ENCODE results near the gene P2RX2. TPM values are rescaled to one million over a fixed set of nuclear protein-coding genes. Genes with fewer than 3 reads are reported as not detected.

Gene P2RX2
- total and polyA plus RNA-seq, 4 experiments from 2014 or later: not detected

DNA sequence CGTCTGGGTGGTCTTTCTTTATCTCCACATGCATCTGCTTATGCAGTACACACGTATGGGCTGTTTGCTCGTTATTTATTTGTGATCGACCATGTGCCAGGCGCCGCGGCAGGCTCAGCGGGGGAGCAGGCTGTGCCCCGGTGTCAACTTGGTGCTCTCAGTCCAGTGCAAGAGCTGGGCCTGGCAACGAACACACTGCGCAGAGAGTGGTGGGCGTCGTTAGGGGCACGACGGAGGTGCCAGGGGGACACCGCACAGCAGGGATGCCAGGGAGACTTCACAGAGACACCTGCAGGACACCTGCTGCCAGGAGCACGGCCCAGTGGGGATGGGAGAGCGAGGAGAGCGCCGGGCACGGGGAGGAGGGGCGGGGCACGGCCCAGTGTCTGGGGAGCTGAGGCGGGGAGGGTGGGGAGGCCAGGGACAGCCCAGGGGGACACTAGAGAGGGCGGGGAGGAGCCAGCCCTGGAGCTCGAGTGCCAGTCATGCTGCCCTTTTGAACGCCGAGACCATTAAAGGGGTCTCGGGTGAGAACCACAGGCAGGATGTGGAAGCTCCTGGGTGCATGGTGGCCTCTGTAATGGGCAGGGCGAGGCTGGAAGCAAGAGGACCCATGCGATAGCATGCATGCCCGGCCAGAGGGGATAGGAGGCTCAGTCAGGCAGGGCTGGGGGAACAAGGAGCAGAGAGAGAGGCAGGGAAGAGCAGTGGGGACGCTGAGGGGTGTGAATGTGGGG is 7.5 kb upstream of the P2RX2 start:
- Mint-ChIP-seq H3K27ac (peak overlapping the region in 1 of 7 donors; percentile 52), H3K4me1 (peaks cover 2 to 17% (median 9%) of the 10 kb centered on the region in 4 donors), H3K36me3 (no peaks in the 10 kb centered on the region), H3K27me3 (peaks cover 29 to 41% of the 10 kb centered on the region in 2 donors), H3K9me3 (peaks cover 0 to 5% (median 3%) of the 10 kb centered on the region in 8 donors), H3K4me3 (peak overlapping the region in 1 of 8 donors; percentile 80)
- Histone ChIP-seq H3K4me1 (ENCODE audit: insufficient read depth, low read length) (no peaks in the 10 kb centered on the region), H3K9me3 (ENCODE audit: control insufficient read depth in 1 of 2, low read length in 2 of 2) (no peaks in the 10 kb centered on the region), H3K27ac (ENCODE audit: low read depth, low read length) (no peak overlapping the region), H3K4me3 (ENCODE audit: low read length in 2 of 2) (no peak overlapping the region), H3K27me3 (ENCODE audit: insufficient read depth, low read length) (peaks cover 11% of the 10 kb centered on the region), H3K36me3 (ENCODE audit: insufficient read depth, low read length) (no peaks in the 10 kb centered on the region)
- POLR2A ChIA-PET (ENCODE audit: partially characterized antibody): no interaction called here
- no peak for DNase-seq
- intact Hi-C loops (cut with micrococcal nuclease): no loop called here
- CTCF ChIA-PET (ENCODE audit: partially characterized antibody): no interaction called here

- peaks cover 2 to 17% (median 8%) of the 10 kb centered on the region in 4 donors for H3K4me1 Mint-ChIP-seq
- Histone ChIP-seq H3K27me3 (ENCODE audit: insufficient read depth, low read length) (peaks cover 12% of the 10 kb centered on the region), H3K4me1 (ENCODE audit: insufficient read depth, low read length) (no peaks in the 10 kb centered on the region), H3K36me3 (ENCODE audit: insufficient read depth, low read length) (no peaks in the 10 kb centered on the region), H3K27ac (ENCODE audit: low read depth, low read length) (no peak overlapping the region), H3K9me3 (ENCODE audit: control insufficient read depth in 1 of 2, low read length in 2 of 2) (no peaks in the 10 kb centered on the region), H3K4me3 (ENCODE audit: low read length in 2 of 2) (no peak overlapping the region)
- H3K9me3 Mint-ChIP-seq: peaks cover 0 to 8% (median 4%) of the 10 kb centered on the region in 8 donors
- intact Hi-C loops (cut with micrococcal nuclease): no loop called here
- DNase-seq: no peak
- H3K4me3 Mint-ChIP-seq: peak overlapping the region in 1 of 8 donors; percentile 10
- no peaks in the 10 kb centered on the region for H3K36me3 Mint-ChIP-seq
- CTCF ChIA-PET (ENCODE audit: partially characterized antibody): no interaction called here
- H3K27ac Mint-ChIP-seq: peak overlapping the region in 1 of 7 donors; percentile 52
- peaks cover 25 to 36% of the 10 kb centered on the region in 2 donors for H3K27me3 Mint-ChIP-seq
- POLR2A ChIA-PET (ENCODE audit: partially characterized antibody): no interaction called here
Measured at GRCh38 chr12:132611620-132612019, 7.0 kb upstream of the P2RX2 start.

DNA sequence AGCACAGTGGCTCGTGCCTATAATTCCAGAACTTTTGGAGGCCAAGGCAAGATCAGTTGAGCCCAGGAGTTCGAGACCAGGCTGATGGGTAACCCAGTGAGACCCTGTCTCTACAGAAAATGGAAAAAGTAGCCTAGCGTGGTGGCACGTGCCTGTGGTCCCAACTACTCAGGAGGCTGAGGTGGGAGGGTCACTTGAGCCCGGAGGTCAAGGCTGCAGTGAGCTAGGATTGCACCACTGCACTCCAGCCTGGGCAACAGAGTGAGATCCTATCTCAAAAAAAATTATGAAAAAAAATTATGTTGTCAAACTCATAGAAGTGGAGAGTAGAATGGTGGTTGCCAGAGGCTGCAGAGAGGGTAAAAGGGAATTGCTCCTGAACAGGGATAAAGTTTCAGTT is 4.5 kb upstream of the P2RX2 start:
- no peak for DNase-seq
- H3K4me1 Mint-ChIP-seq: peaks cover 7 to 24% (median 13%) of the 10 kb centered on the region in 4 donors
- Histone ChIP-seq H3K27me3 (ENCODE audit: insufficient read depth, low read length) (peaks cover 23% of the 10 kb centered on the region), H3K36me3 (ENCODE audit: insufficient read depth, low read length) (no peaks in the 10 kb centered on the region), H3K9me3 (ENCODE audit: control insufficient read depth in 1 of 2, low read length in 2 of 2) (no peaks in the 10 kb centered on the region), H3K4me1 (ENCODE audit: insufficient read depth, low read length) (no peaks in the 10 kb centered on the region), H3K27ac (ENCODE audit: low read depth, low read length) (no peak overlapping the region), H3K4me3 (ENCODE audit: low read length in 2 of 2) (no peak overlapping the region)
- ChIA-PET POLR2A (ENCODE audit: partially characterized antibody) (no interaction called here), CTCF (ENCODE audit: partially characterized antibody) (interaction anchor here (1.1 to 3.9 kb wide), 7 partner anchors 14 to 461 kb away, joined by 3 to 37 read pairs (median 5); no protein-coding TSS in a partner anchor)
- H3K27ac Mint-ChIP-seq: no peak overlapping the region
- intact Hi-C loops (cut with micrococcal nuclease): loop anchor here (2.0 kb wide), 1 partner anchor 13 kb away; no protein-coding TSS in a partner anchor
- no peak overlapping the region for H3K4me3 Mint-ChIP-seq
- H3K27me3 Mint-ChIP-seq: peaks cover 30 to 33% of the 10 kb centered on the region in 2 donors
- no peaks in the 10 kb centered on the region for H3K36me3 Mint-ChIP-seq
- peaks cover 0 to 16% (median 11%) of the 10 kb centered on the region in 8 donors for H3K9me3 Mint-ChIP-seq

DNA sequence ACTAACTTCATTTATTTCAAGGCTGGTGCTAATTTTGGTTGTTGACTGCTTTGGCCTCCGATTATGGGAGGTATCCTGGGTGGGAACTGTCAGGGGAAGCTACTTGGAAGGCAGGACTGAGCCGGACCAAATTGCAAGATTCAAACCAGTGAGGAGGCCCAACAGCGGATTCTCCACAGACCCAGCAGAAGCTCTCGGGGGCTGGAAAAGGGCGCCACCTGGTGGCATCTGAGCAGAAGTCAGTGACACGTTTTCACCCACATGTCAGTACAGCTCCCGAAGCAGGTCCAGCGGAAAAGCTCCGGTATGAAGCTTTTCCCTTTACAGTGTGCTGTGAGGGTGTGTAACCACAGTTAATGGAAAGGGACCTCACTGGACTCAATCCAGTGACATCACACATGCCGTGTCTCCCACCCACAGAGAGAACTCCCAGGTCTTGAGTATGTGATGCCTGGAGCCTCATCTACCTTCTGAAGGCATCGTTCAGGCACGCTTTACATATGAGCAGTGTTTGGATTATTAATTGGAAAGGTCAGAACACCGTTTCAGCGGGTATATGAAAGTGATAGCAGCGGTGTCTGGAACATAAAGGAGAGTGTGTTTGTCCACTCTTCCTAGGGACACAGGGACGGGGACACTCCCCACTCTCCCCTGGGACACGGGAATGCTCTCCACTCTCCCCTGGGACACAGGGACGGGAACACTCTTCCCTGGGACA is 3.6 kb upstream of the P2RX2 start:
- Mint-ChIP-seq H3K4me3 (peak overlapping the region in 1 of 8 donors; percentile 35), H3K4me1 (peaks cover 7 to 24% (median 13%) of the 10 kb centered on the region in 4 donors), H3K27me3 (peaks cover 27% of the 10 kb centered on the region in 2 donors), H3K36me3 (no peaks in the 10 kb centered on the region), H3K9me3 (peaks cover 0 to 16% (median 11%) of the 10 kb centered on the region in 8 donors), H3K27ac (peak overlapping the region in 1 of 7 donors; percentile 4)
- no peak overlapping the region for H3K4me3 ChIP-seq (ENCODE audit: low read length in 2 of 2)
- no peaks in the 10 kb centered on the region for H3K36me3 ChIP-seq (ENCODE audit: insufficient read depth, low read length)
- peak; percentile 71 to 76 (median 75) for DNase-seq
- no peaks in the 10 kb centered on the region for H3K9me3 ChIP-seq (ENCODE audit: control insufficient read depth in 1 of 2, low read length in 2 of 2)
- POLR2A ChIA-PET (ENCODE audit: partially characterized antibody): no interaction called here
- peaks cover 23% of the 10 kb centered on the region for H3K27me3 ChIP-seq (ENCODE audit: insufficient read depth, low read length)
- no peak overlapping the region for H3K27ac ChIP-seq (ENCODE audit: low read depth, low read length)
- intact Hi-C loops (cut with micrococcal nuclease): loop anchor here (1.0 to 2.0 kb wide), 3 partner anchors 14 to 461 kb away; no protein-coding TSS in a partner anchor
- H3K4me1 ChIP-seq (ENCODE audit: insufficient read depth, low read length): no peaks in the 10 kb centered on the region
- CTCF ChIA-PET (ENCODE audit: partially characterized antibody): interaction anchor here (0.8 to 3.9 kb wide), 15 partner anchors 14 to 464 kb away, joined by 3 to 37 read pairs (median 4); no protein-coding TSS in a partner anchor

DNA sequence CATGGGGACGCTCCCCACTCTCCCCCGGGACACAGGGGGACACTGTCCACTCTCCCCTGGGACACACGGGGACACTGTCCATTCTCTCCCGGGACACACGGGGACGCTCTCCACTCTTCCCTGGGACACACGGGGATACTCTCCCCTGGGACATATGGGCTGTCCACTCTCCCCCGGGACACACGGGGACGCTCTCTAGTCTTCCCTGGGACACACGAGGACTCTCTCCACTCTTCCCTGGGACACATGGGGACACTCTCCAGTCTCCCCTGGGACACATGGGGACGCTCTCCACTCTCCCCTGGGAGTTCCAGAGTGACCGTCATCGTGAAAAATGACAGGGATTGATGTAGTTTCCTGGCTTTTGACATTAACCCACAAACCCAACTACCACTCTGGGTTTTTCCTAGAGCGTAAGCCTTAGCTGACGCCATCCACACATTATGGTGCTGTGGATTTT is 3.0 kb upstream of the P2RX2 start:
- Mint-ChIP-seq H3K4me3 (no peak overlapping the region), H3K27me3 (peaks cover 21 to 23% of the 10 kb centered on the region in 2 donors), H3K27ac (no peak overlapping the region), H3K4me1 (peaks cover 7 to 19% (median 12%) of the 10 kb centered on the region in 4 donors), H3K36me3 (no peaks in the 10 kb centered on the region), H3K9me3 (peaks cover 0 to 16% (median 11%) of the 10 kb centered on the region in 8 donors)
- no peaks in the 10 kb centered on the region for H3K36me3 ChIP-seq (ENCODE audit: insufficient read depth, low read length)
- no peak overlapping the region for H3K4me3 ChIP-seq (ENCODE audit: low read length in 2 of 2)
- no peaks in the 10 kb centered on the region for H3K4me1 ChIP-seq (ENCODE audit: insufficient read depth, low read length)
- H3K27ac ChIP-seq (ENCODE audit: low read depth, low read length): no peak overlapping the region
- H3K9me3 ChIP-seq (ENCODE audit: control insufficient read depth in 1 of 2, low read length in 2 of 2): no peaks in the 10 kb centered on the region
- CTCF ChIA-PET (ENCODE audit: partially characterized antibody): interaction anchor here (0.7 to 3.9 kb wide), 10 partner anchors 10 to 465 kb away, joined by 3 to 37 read pairs (median 4); no protein-coding TSS in a partner anchor
- H3K27me3 ChIP-seq (ENCODE audit: insufficient read depth, low read length): peaks cover 19% of the 10 kb centered on the region
- POLR2A ChIA-PET (ENCODE audit: partially characterized antibody): no interaction called here
- no peak for DNase-seq
- intact Hi-C loops (cut with micrococcal nuclease): loop anchor here (1.0 to 2.0 kb wide), 3 partner anchors 15 to 461 kb away; no protein-coding TSS in a partner anchor

DNA sequence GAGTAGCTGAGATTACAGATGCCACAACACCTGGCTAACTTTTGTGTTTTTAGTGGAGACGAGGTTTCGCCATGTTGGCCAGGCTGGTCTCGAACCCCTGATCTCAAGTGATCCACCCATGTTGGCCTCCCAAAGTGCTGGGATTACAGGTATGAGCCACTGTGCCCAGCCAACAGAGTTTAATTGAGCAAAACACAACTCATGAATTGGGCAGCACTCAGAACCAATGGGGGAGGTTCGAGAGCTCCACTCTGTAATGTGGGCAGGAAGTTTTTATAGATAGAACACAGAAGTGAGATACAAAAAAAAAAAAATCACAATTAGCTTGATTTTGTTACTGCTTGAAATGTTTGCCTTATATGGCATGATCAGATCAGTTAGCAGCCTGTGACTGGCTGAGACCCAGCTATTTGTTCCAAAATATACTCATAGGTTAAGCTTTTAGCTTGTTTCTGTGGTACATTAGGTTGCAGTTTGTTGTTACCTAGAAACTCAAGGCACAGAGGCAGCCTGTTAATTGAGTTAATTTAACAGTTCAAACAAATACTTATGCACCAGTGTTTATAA is 1.4 kb upstream of the P2RX2 start:
- H3K36me3 Mint-ChIP-seq: no peaks in the 10 kb centered on the region
- Histone ChIP-seq H3K4me3 (ENCODE audit: low read length in 2 of 2) (no peak overlapping the region), H3K36me3 (ENCODE audit: insufficient read depth, low read length) (no peaks in the 10 kb centered on the region), H3K9me3 (ENCODE audit: control insufficient read depth in 1 of 2, low read length in 2 of 2) (no peaks in the 10 kb centered on the region), H3K27ac (ENCODE audit: low read depth, low read length) (no peak overlapping the region), H3K4me1 (ENCODE audit: insufficient read depth, low read length) (no peaks in the 10 kb centered on the region), H3K27me3 (ENCODE audit: insufficient read depth, low read length) (peaks cover 19% of the 10 kb centered on the region)
- peaks cover 18 to 19% of the 10 kb centered on the region in 2 donors for H3K27me3 Mint-ChIP-seq
- CTCF ChIA-PET (ENCODE audit: partially characterized antibody): interaction anchor here (1.3 to 3.9 kb wide), 2 partner anchors 114 to 203 kb away, joined by 4 to 37 read pairs; no protein-coding TSS in a partner anchor
- POLR2A ChIA-PET (ENCODE audit: partially characterized antibody): no interaction called here
- DNase-seq: no peak
- peaks cover 0 to 14% (median 9%) of the 10 kb centered on the region in 8 donors for H3K9me3 Mint-ChIP-seq
- no peak overlapping the region for H3K27ac Mint-ChIP-seq
- H3K4me3 Mint-ChIP-seq: peak overlapping the region in 2 of 8 donors; percentile 29 to 45
- intact Hi-C loops (cut with micrococcal nuclease): no loop called here
- peaks cover 7 to 19% (median 12%) of the 10 kb centered on the region in 4 donors for H3K4me1 Mint-ChIP-seq
